Mucosa of descending colon (tissue), 3 donors: Measurements from ENCODE around the gene PRR7. TPM values are rescaled to one million over a fixed set of nuclear protein-coding genes. Genes with fewer than 3 reads are reported as not detected.
A peak's percentile ranks its signal among the peaks of the same experiment; 100 is the strongest.

Source experiments
- ATAC-seq: fragments of 200-7000 bp; cut with Tn5 transposase; one replicate; pipeline ENCODE4 v1.9.1; 2020; ENCODE audit warnings: mild to moderate bottlenecking, moderate library complexity
- DNase-seq, 3 donors: peaks; one replicate each; pipeline ENCODE4 v3.0.0-alpha.2; 2020
- H3K36me3 ChIP-seq: fragments of 200-600 bp; one replicate; pipeline ENCODE4 v1.8.0; 2021; ENCODE audit warnings: low read depth, mild to moderate bottlenecking
- H3K4me1 ChIP-seq: fragments of 200-600 bp; one replicate; pipeline ENCODE4 v1.8.0; 2021; ENCODE audit warnings: low read depth, mild to moderate bottlenecking
- H3K4me3 ChIP-seq: fragments of 200-600 bp; one replicate; pipeline ENCODE4 v1.8.0; 2021; ENCODE audit warnings: mild to moderate bottlenecking
- H3K9me3 ChIP-seq: fragments of 200-600 bp; one replicate; pipeline ENCODE4 v1.8.0; 2021; ENCODE audit warnings: mild to moderate bottlenecking
- CTCF ChIP-seq: fragments of 200-600 bp; IDR thresholded peaks from one replicate; pipeline ENCODE4 v1.8.0; 2022; ENCODE audit warnings: antibody characterized with exemption, mild to moderate bottlenecking
- intact Hi-C, 2 donors: fragments of 100-400 bp; cut with DNase I in 1 of 2; cut with micrococcal nuclease in 1 of 2; formaldehyde crosslinking; loops; one replicate each; pipeline versions ENCODE4 v1.11.0 to v1.11.1; 2022; cut with DNase I, micrococcal nuclease
- total RNA-seq, 3 donors: library from RNA; stranded (reverse); fragmentation: NEBNext Ultra II Directional in 2 of 3; extraction: Animal tissue kit (Norgen Biotek cat#: 25700) in 2 of 3; gene quantifications; one replicate each; pipeline versions ENCODE4 v1.2.1 to v1.2.4, GENCODE V29; 2021 to 2023
- donor health status: DM: no; HTN: no; CAD: no; lungs with moderate emphysema.
- donor health status: DM: no; HTN: no; CAD: no.
- donor health status: DM: no; HTN: yes; CAD: no.

Gene PRR7
- total RNA-seq, 3 donors from 2014 or later: 1.1 to 1.2 (median 1.2) TPM

DNA sequence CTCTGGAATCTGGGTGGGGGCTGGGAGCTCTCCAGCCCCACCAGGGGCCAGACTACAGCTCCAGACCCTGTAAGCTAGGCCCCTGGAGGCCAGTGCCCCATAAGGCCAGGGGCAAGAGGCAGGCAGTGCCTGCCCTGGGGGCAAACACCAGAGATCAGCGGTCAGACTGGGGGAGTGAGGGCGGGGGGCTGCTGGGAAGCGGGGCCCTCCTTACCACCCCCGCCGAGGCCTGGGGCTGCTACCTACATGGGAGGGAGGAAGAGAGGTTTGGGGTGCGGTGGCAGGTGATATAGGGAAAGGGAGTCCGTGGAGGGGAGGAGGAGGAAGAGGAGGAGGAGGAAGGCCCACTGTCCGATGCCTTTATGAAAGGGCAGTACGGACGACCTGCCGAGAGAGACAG lies 12.7 kb downstream of the PRR7 start:
- ATAC-seq (no peak), DNase-seq (no peak)
- Histone ChIP-seq H3K9me3 (no peaks in the 10 kb centered on the region), H3K4me1 (peaks cover 6% of the 10 kb centered on the region), H3K4me3 (no peak overlapping the region), H3K36me3 (no peaks in the 10 kb centered on the region)
- intact Hi-C loops: no loop called here
- no peak for TF ChIP-seq CTCF

DNA sequence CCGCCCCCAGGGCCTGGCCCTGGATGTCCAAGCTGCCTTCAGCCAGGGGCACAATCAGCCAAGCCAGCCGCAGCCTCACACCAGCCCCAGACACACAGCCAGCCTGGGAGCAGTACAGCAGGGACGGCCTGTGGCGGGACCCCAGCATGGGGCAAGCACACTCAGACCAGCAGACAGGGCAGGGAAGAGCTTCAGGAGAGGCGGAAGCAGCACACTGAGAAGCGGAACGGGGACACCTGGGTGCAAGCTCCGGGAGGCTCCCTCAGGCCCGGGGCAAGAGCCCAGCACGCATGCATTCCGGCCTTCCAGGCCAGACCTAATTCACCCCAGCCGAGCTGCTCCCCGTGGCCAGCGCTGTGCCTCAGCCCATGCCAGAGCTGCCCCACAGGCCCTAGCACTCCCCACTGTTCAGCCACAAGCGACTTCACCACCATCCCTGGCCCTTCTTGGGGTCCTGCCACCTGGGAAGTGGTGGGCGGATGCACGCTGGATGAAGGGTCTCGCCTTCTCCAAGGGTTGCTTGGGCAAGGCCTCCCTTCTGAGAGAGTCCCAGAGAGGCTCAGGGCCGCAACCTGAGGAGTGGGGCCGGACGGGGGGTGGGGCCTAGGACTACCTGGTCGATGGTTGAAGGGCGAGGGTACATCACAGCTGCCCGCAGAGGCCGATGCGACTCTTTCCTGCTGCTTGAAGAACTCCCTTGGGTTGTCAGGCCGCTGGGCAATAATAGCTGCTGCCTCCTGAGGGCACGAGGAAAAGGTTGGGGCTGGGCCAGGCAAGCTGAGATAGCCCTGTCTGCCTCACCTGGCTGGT lies 13.4 kb downstream of the PRR7 start:
- Histone ChIP-seq H3K4me1 (peaks cover 6% of the 10 kb centered on the region), H3K9me3 (no peaks in the 10 kb centered on the region), H3K4me3 (no peak overlapping the region), H3K36me3 (no peaks in the 10 kb centered on the region)
- no peak for TF ChIP-seq CTCF
- no peak for ATAC-seq
- intact Hi-C loops: no loop called here
- peak in 1 of 3 donors; percentile 48 for DNase-seq

- H3K4me1 ChIP-seq: no peaks in the 10 kb centered on the region
- no peaks in the 10 kb centered on the region for H3K9me3 ChIP-seq
- H3K4me3 ChIP-seq: no peak overlapping the region
- intact Hi-C loops: no loop called here
- ATAC-seq (no peak), DNase-seq (peak in 1 of 3 donors; percentile 57)
- H3K36me3 ChIP-seq: no peaks in the 10 kb centered on the region
- no peak for TF ChIP-seq CTCF
These were observed 15.5 kb downstream of the PRR7 start for GRCh38 chr5:177462021-177462670.

- Histone ChIP-seq H3K9me3 (no peaks in the 10 kb centered on the region), H3K36me3 (no peaks in the 10 kb centered on the region), H3K4me3 (no peak overlapping the region), H3K4me1 (no peaks in the 10 kb centered on the region)
- DNase-seq: no peak
- ATAC-seq: no peak
- TF ChIP-seq CTCF: no peak
- intact Hi-C loops: no loop called here
These were observed 18.4 kb downstream of the PRR7 start for GRCh38 chr5:177465044-177465443.

DNA sequence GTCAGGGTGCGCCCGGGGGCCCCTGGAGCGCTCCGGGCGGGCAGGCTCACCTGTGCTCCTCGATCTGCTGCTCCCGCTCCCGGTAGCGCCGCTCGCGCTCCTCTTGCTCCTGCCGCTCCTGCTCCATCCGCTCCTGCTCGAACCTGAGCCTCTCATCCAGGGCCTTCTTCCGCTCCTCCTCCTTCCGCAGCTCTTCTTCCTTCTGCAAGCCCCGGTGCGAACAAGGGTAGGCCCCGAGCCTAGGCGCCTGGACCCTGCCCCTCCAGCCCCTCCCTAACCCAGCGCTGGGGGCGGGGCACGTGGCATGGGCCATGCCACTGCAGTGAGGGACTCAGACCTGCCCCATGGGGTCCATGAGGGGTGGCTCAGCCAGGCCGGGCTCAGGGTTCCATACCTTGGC lies 20.2 kb downstream of the PRR7 start:
- H3K36me3 ChIP-seq: no peaks in the 10 kb centered on the region
- intact Hi-C loops: no loop called here

More for the DNA sequence above, 20.2 kb downstream of the PRR7 start:
- H3K4me3 ChIP-seq: no peak overlapping the region
- no peaks in the 10 kb centered on the region for H3K9me3 ChIP-seq
- peaks cover 3% of the 10 kb centered on the region for H3K4me1 ChIP-seq
- DNase-seq (peak in 1 of 3 donors; percentile 43), ATAC-seq (no peak)
- no peak for TF ChIP-seq CTCF
